NOMO-1 treated with DMSO at 0.1 percent for 48 hours (cell line): ENCODE measurements around the gene ABCA12.

Experiments used
- DNase-seq: peaks from one replicate; lab custom pipeline; 2025; ENCODE audit not compliant: unreplicated experiment; lab: John Stamatoyannopoulos, UW

ABCA12 gene

GRCh38 chr2:215120401-215120800 lies 18.0 kb downstream of the ABCA12 start:
- DNase-seq = no peak

GRCh38 chr2:215119847-215120246 lies 18.6 kb downstream of the ABCA12 start:
- DNase-seq = no peak

DNA sequence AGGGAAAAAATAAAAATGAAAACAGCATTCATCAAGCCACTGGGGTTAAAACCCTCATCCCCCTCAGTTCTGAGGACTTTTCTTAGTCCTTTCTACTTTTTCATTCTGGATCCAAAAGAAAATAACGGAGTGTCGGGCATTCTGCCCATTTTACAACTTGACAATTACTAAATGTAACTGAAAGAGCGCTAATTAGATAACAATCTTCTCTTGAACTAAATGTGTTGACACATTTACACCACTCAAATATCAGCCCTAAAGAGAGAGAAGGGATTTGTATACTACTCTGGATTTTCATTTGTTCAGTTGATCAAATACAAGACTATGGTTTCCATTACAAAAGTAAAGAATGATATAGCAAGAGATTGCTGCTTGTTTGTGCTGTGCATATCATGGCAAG lies 27.5 kb downstream of the ABCA12 start:
- no peak for DNase-seq

GRCh38 chr2:215107216-215108056 lies 31.0 kb downstream of the ABCA12 start:
- DNase-seq = no peak

GRCh38 chr2:215105607-215106354 lies 32.6 kb downstream of the ABCA12 start:
- no peak for DNase-seq

- no peak for DNase-seq
Measured at GRCh38 chr2:215104226-215104625, 34.2 kb downstream of the ABCA12 start.

GRCh38 chr2:215098875-215099274 lies 39.6 kb downstream of the ABCA12 start:
- DNase-seq = no peak

- DNase-seq = no peak
Measured at GRCh38 chr2:215084080-215084479, 54.3 kb downstream of the ABCA12 start.

DNA sequence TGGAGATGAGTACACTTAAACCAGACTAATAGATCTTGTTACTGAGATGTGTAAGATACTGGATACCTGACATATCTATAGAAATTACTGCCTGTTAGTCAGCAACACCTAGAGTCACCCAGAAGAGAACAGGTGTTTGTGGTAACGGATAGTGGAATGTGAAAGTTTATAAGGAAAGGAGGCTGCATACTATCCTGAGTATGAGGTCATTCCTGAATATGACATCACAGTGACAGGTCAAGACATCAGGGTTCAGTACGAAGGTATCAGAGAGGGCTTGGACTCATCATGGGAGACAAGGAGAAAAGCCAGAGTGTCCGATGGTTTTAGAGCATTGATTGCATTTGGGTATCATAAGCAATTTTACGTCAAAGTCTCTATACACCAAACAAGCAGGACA lies 55.3 kb downstream of the ABCA12 start:
- DNase-seq = no peak

- no peak for DNase-seq
Measured at GRCh38 chr2:215082446-215082845, 56.0 kb downstream of the ABCA12 start.

DNA sequence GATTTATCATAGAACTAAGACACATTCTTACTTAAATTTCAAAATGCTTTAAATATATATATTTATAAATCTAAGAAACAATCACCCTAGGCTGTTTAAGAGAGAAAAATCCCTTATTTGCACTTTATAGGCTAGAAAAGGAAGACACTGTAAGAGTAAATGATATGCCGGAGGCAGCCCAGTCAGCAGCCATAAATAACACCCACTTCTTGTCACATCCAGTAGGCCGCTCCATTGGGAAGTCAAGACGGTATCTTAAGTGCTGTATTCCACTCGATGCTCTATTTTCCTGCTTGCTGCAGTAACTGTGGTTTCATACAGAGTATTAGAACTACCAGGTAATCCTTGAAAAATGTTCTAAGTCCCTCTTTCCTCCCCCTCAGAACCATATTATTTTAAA lies 57.9 kb downstream of the ABCA12 start:
- no peak for DNase-seq

- no peak for DNase-seq
Measured at GRCh38 chr2:215071676-215072075, 66.8 kb downstream of the ABCA12 start.

GRCh38 chr2:215068399-215068798 lies 70.0 kb downstream of the ABCA12 start:
- no peak for DNase-seq

DNA sequence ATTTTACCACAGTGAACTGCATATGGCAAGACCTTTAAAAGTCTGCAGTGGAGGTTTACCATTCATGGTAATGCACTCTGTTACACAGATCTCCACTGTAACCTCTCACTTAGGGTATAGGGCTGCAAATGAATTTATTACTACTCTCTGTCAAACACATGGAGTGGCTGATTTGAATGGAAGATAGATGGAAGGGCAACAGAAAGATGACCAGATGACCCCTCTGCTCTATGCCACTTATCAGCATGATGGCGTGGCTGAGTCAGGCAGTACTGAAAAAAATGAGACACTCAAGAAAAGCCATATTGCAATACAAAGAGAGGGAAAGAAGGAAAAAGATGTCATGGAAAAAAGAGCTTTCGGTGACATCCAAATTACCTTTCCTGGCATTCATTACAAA lies 72.3 kb downstream of the ABCA12 start:
- no peak for DNase-seq

DNA sequence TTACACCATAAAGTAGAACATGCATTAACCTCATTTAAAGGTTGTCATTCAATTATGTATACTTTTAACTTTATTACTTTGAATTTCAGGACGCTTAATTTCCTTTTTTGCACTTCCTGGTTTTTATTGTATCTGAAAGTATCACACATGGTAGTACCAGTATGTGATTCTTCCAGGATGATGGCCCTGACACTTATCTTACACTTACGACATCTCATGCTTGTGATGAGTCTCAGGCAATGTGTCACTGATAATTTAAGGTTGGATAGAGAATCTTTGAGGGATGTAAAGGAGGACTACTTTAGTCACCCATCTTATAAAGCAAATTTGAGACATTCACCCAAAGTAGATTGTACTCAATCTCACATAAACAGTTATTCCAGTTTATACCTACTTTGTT lies 74.9 kb downstream of the ABCA12 start:
- DNase-seq = no peak

- no peak for DNase-seq
Measured at GRCh38 chr2:215060861-215061536, 77.4 kb downstream of the ABCA12 start.

GRCh38 chr2:215059724-215060123 lies 78.7 kb downstream of the ABCA12 start:
- DNase-seq = no peak

DNA sequence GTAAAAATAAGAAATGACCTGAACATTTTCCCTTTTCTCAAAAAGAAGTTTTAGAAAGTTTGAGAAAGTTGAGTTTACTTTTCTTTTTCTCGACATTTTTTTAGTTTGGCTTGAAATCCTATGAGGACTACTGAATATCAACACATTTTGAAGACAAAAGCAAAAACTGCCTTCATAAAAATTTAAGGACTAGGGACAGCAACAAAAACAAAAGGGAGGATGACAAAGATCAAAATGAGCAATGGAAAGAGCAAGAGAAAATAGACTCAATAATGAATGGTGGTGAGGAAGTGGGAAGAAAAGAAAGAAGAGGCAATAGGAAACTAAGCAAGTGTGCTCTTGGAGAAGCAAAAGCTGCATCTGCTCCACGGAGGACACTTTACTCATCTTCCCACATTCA lies 82.5 kb downstream of the ABCA12 start:
- DNase-seq = no peak

DNA sequence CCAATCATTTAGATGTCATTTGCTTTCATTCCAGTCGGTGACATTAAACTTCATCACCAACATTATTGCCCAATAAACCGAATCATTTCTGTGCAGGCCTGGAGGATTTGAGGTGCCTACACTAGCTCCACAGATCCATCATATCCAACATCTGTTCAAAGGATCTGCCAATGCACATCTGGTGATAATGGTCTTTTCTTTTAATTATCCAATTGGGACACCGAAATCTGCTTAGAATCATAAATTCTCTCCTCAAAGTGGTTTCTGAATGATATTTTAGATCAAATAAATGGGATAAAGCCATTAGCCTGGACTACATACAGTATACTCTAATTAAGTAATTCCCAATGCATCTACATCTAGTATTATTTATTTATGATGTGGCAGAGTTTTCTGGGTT lies 85.6 kb downstream of the ABCA12 start:
- no peak for DNase-seq

DNA sequence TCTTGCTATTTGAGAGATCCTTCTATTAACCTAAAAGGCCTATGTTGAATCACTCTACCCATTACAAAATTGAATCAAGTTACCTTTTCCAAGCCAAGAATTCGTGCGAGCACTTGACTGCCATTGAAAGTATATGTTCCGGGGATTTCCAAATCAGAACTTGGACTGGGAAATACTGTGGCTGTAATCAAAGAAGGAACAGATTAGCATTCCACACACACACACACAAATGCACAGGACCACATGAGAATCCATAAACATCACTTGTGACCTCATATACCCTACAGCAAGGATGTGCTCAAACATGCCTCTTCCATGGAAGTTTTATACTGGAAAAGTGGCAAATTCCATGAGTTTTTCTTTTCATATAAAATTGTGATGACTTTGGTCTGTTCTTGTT lies 86.0 kb downstream of the ABCA12 start:
- no peak for DNase-seq

- DNase-seq = no peak
Measured at GRCh38 chr2:215049341-215049740, 89.1 kb downstream of the ABCA12 start.

DNA sequence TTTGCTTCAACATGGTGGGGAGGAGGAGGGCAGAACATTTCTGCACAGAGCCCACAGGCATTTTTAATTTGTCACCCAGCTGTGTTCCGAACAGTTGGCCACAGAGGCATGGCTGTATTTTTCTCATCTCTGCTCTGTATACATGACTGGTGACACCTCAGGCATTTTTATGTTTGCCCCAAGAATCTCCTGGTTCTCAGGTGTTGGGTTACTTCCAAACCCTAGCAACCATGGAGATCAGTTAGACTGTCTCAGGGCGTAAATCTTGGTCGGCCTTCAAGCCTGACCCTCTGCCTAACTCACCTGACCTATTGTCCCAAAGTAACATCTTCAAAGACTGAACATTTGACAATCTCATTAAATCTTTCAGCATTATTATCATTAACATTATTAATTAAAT lies 100.0 kb downstream of the ABCA12 start:
- no peak for DNase-seq
